22Rv1 (cell line): ENCODE results near the gene VAPB.

Source experiments
- H3K27ac ChIP-seq: fragments of 450-650 bp; 2 replicates; pipeline ENCODE4 v1.5.1; 2017
- CTCF ChIP-seq: fragments of 450-650 bp; IDR thresholded peaks from 2 replicates; pipeline ENCODE4 v1.5.1; 2017; ENCODE audit warnings: mild to moderate bottlenecking
- ZFX ChIP-seq: fragments of 450-650 bp; IDR thresholded peaks from 2 replicates; pipeline ENCODE4 v1.6.1; 2017; ENCODE audit warnings: antibody characterized with exemption, borderline replicate concordance

VAPB gene

GRCh38 chr20:58448958-58449357, 59.9 kb downstream of the VAPB start:
- H3K27ac ChIP-seq: no peak overlapping the region

GRCh38 chr20:58449681-58450221, 60.7 kb downstream of the VAPB start:
- H3K27ac ChIP-seq: no peak overlapping the region

More at GRCh38 chr20:58448958-58449357, 59.9 kb downstream of the VAPB start:
- TF ChIP-seq CTCF (no peak), ZFX (no peak)

GRCh38 chr20:58450254-58450653, 61.2 kb downstream of the VAPB start:
- no peak overlapping the region for H3K27ac ChIP-seq

More at GRCh38 chr20:58449681-58450221, 60.7 kb downstream of the VAPB start:
- TF ChIP-seq ZFX (no peak), CTCF (no peak)

GRCh38 chr20:58452667-58453255, 63.7 kb downstream of the VAPB start:
- no peak overlapping the region for H3K27ac ChIP-seq
- TF ChIP-seq ZFX (no peak), CTCF (no peak)

More at GRCh38 chr20:58450254-58450653, 61.2 kb downstream of the VAPB start:
- TF ChIP-seq CTCF (no peak), ZFX (no peak)

GRCh38 chr20:58453391-58453790, 64.4 kb downstream of the VAPB start:
- no peak overlapping the region for H3K27ac ChIP-seq
- TF ChIP-seq ZFX (no peak), CTCF (no peak)

- H3K27ac ChIP-seq: no peak overlapping the region
- TF ChIP-seq CTCF (no peak), ZFX (no peak)
These were observed 65.4 kb downstream of the VAPB start for GRCh38 chr20:58454460-58454859.

GRCh38 chr20:58457083-58457695, 68.2 kb downstream of the VAPB start:
- H3K27ac ChIP-seq: no peak overlapping the region
- TF ChIP-seq CTCF (no peak), ZFX (no peak)
